Upper lobe of left lung (tissue), 4 donors: ENCODE results near the gene FAM241B.

Source experiments
- EP300 ChIP-seq, 4 donors: sonication (generic); formaldehyde crosslinking; IDR thresholded peaks; one replicate each; pipeline ENCODE4 v1.5.1; 2017; ENCODE audit warnings: antibody characterized with exemption in 4 of 4, control low read depth in 2 of 4
- POLR2AphosphoS5 ChIP-seq, 2 donors: sonication (generic); formaldehyde crosslinking; IDR thresholded peaks; one replicate each; pipeline ENCODE4 v1.5.1; 2017; ENCODE audit warnings: antibody characterized with exemption in 2 of 2

DNA sequence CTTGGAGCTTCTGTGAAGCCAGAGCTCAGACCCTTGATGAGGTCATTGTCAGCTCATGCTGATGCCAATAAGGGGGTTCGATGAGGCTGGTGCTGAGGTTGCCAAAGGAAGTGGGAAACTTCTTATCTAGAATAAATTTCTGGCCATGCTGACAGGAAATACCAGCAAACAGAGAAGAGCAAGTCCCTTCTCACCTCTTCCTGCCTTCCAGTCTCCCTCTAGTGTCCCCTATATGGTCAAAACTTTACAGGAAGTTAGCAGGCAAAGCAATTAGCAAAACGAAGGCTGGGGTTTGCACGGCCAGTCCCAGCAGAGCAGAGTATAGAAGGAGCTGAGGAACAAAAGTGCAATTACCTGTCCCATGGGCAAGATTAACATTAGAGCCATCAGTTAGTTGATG is 41.7 kb upstream of the FAM241B start:
- no peak for TF ChIP-seq POLR2AphosphoS5 (IDR thresholded peaks at IDR 0.05)
- TF ChIP-seq EP300 (IDR thresholded peaks at IDR 0.05), result no peak
